B cell (primary cell): ENCODE results near the gene CEP112. TPM values are rescaled to one million over a fixed set of nuclear protein-coding genes. Genes with fewer than 3 reads are reported as not detected.

Source experiments
- ATAC-seq: fragments of 200-7000 bp; cut with Tn5 transposase; one replicate; pipeline ENCODE4 v1.10.0; 2021; ENCODE audit warnings: low read depth, mild to moderate bottlenecking, moderate number of reproducible peaks, moderate library complexity
- CTCF ChIA-PET: fragments of 350-600 bp; sonication (Branson Sonifier 250); formaldehyde crosslinking; loops from one replicate; lab custom pipeline; 2021; ENCODE audit warnings: antibody characterized with exemption, inconsistent platforms; lab: Charles Lee
- POLR2A ChIA-PET: fragments of 350-600 bp; sonication (Branson Sonifier 250); formaldehyde crosslinking; loops from one replicate; lab custom pipeline; 2021; ENCODE audit warnings: antibody characterized with exemption; lab: Charles Lee
- DNase-seq: peaks from one replicate; pipeline ENCODE4 v3.0.0; 2013
- H2AFZ ChIP-seq: 2 replicates; pipeline ENCODE4 v1.6.1; 2012; ENCODE audit warnings: mild to moderate bottlenecking, low read depth, low read length; ENCODE audit not compliant: insufficient read depth, poor library complexity, severe bottlenecking
- H3K27ac ChIP-seq, 2 donors: 1 replicate in 1 of 2; 2 replicates in 1 of 2; pipeline ENCODE4 v1.5.1; 2012 to 2013; ENCODE audit warnings: low read length in 2 of 2, mild to moderate bottlenecking in 2 of 2, moderate library complexity in 1 of 2
- H3K27me3 ChIP-seq, 4 experiments: fragments of 200-600 bp in 1 of 4; sonication (generic) in 1 of 4; replicated peaks in 1 of 4; 1 replicate in 2 of 4; 2 replicates in 2 of 4; pipeline versions ENCODE4 v1.6.1 to v1.7.0; 2013 to 2016; ENCODE audit warnings: low read length in 3 of 4, mild to moderate bottlenecking in 2 of 4, mixed read lengths in 1 of 4, moderate library complexity in 1 of 4; ENCODE audit not compliant: insufficient read depth in 4 of 4, control insufficient read depth in 3 of 4; ENCODE audit errors: control extremely low read depth in 1 of 4
- H3K36me3 ChIP-seq, 2 experiments: replicated peaks in 1 of 2; 1 replicate in 1 of 2; 2 replicates in 1 of 2; pipeline versions ENCODE4 v1.6.1 to v1.7.1; 2013; ENCODE audit warnings: low read length in 1 of 2; ENCODE audit not compliant: insufficient read depth in 2 of 2, control insufficient read depth in 1 of 2; ENCODE audit errors: control extremely low read depth in 1 of 2, extremely low read depth in 1 of 2
- H3K4me1 ChIP-seq, 2 donors: fragments of 200-600 bp in 1 of 2; sonication (generic) in 1 of 2; 1 replicate in 1 of 2; 2 replicates in 1 of 2; pipeline versions ENCODE4 v1.5.1 to v1.6.1; 2013 to 2017; ENCODE audit warnings: low read length in 2 of 2; ENCODE audit not compliant: control insufficient read depth in 2 of 2, insufficient read depth in 2 of 2
- H3K4me2 ChIP-seq: replicated peaks from 2 replicates; pipeline ENCODE3; 2012; ENCODE audit warnings: mild to moderate bottlenecking, low read depth, low read length; ENCODE audit not compliant: poor library complexity, severe bottlenecking
- H3K4me3 ChIP-seq, 5 experiments: fragments of 200-600 bp in 1 of 5; sonication (generic) in 1 of 5; 1 replicate in 3 of 5; 2 replicates in 2 of 5; pipeline versions ENCODE4 v1.5.1 to v1.7.0; 2011 to 2016; ENCODE audit warnings: low read length in 4 of 5, mild to moderate bottlenecking in 4 of 5, low read depth in 2 of 5, control low read depth in 1 of 5, moderate library complexity in 1 of 5; ENCODE audit not compliant: insufficient read depth in 1 of 5; ENCODE audit errors: control extremely low read depth in 1 of 5, extremely low read depth in 1 of 5
- H3K79me2 ChIP-seq: fragments of 200-600 bp; sonication (generic); one replicate; pipeline ENCODE4 v1.6.0; 2016; ENCODE audit warnings: low read length; ENCODE audit not compliant: control insufficient read depth, insufficient read depth
- H3K9ac ChIP-seq: fragments of 200-600 bp; sonication (generic); 2 replicates; pipeline ENCODE4 v1.6.1; 2017; ENCODE audit warnings: mild to moderate bottlenecking, low read length, moderate library complexity
- H3K9me3 ChIP-seq, 3 donors: one replicate each; pipeline versions ENCODE4 v1.6.1 to v1.7.1; 2013; ENCODE audit warnings: low read length in 2 of 3; ENCODE audit not compliant: control insufficient read depth in 2 of 3, insufficient read depth in 1 of 3; ENCODE audit errors: control extremely low read depth in 1 of 3
- H4K20me1 ChIP-seq: 2 replicates; pipeline ENCODE4 v1.6.0; 2012; ENCODE audit warnings: mild to moderate bottlenecking, low read length; ENCODE audit not compliant: insufficient read depth, control insufficient read depth, poor library complexity, severe bottlenecking
- H3K27ac Mint-ChIP-seq: one replicate; pipeline ENCODE4 v1.8.0; 2021; ENCODE audit warnings: mixed read lengths
- H3K27me3 Mint-ChIP-seq: one replicate; pipeline ENCODE4 v1.8.0; 2021; ENCODE audit warnings: mixed read lengths
- H3K4me1 Mint-ChIP-seq: one replicate; pipeline ENCODE4 v1.8.0; 2021; ENCODE audit warnings: mixed read lengths
- H3K4me3 Mint-ChIP-seq: one replicate; pipeline ENCODE4 v1.8.0; 2021; ENCODE audit warnings: mixed read lengths
- H3K9me3 Mint-ChIP-seq: one replicate; pipeline ENCODE4 v1.8.0; 2022; ENCODE audit warnings: mixed read lengths; ENCODE audit not compliant: insufficient read depth
- EZH2 ChIP-seq: IDR thresholded peaks from 2 replicates; pipeline ENCODE4 v1.6.1; 2012; ENCODE audit warnings: borderline replicate concordance, low read depth, mild to moderate bottlenecking, moderate library complexity, low read length; ENCODE audit not compliant: insufficient read depth, poor library complexity, severe bottlenecking
- WGBS: methylation state at CpG from one replicate; pipeline ENCODE4 v1.1.5; 2013; ENCODE audit warnings: missing lambda C conversion rate; ENCODE audit not compliant: insufficient coverage; 5-methylcytosine and 5-hydroxymethylcytosine counted together
- intact Hi-C: fragments of 100-400 bp; cut with micrococcal nuclease; formaldehyde crosslinking; loops from one replicate; pipeline ENCODE4 v1.10.0; 2022
- polyA plus RNA-seq: library from polyadenylated mRNA; depleted of rRNA; stranded (reverse); fragments of >200 nt; gene quantifications from 2 replicates; pipeline ENCODE4 v1.2.3, GENCODE V29; 2012
- total RNA-seq, 2 donors: library from RNA; stranded (reverse); fragments of 120-200 nt in 1 of 2; gene quantifications; 1 replicate in 1 of 2; 2 replicates in 1 of 2; pipeline versions ENCODE4 v1.2.3 to v1.2.4, GENCODE V29; 2013 to 2022
- TF ChIP-seq, protein P1 (sequence below): fragments of 200-600 bp; IDR thresholded peaks from one replicate; pipeline ENCODE4 v1.8.0; 2022; ENCODE audit warnings: antibody characterized with exemption, mild to moderate bottlenecking

CEP112 gene
- total and polyA plus RNA-seq, 2 donors (not counting 1 experiment from before 2014, with no cell fraction given) = 0.57 to 4.6 TPM

DNA sequence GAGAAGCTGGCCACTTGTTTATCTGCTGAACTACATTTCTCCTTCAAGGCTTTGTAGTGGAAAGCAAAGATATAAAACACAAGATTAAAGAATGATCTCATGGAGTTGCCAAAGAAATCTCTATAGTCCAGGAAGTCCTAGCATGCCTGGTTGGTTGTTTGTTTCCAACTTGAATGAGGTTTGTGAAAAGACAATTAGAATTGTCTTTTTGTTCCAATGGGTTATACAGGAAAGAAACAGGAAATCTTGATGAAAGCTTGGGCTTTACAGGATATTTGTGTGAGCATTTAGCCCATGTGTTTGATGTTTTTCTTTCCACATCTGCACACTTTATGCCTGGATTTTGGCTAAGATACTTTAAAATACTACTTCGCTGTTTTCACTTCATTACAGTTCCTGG, 273.4 kb downstream of the CEP112 start:
- DNase-seq (no peak), ATAC-seq (no peak)
- POLR2A ChIA-PET = no interaction called here
- CTCF ChIA-PET = no interaction called here
- no peak overlapping the region for H3K4me2 ChIP-seq
- Mint-ChIP-seq H3K9me3 (peaks cover 9% of the 10 kb centered on the region), H3K27me3 (no peaks in the 10 kb centered on the region), H3K4me1 (peaks cover 16% of the 10 kb centered on the region), H3K4me3 (no peak overlapping the region), H3K27ac (no peak overlapping the region)
- H3K9me3 ChIP-seq = peaks cover 0 to 6% (median 0%) of the 10 kb centered on the region in 3 donors
- intact Hi-C loops = no loop called here
- WGBS = 100% methylated on average over 1 of the region's 1 CpG
- H3K9ac ChIP-seq = no peak overlapping the region
- no peak overlapping the region for H3K4me3 ChIP-seq
- H3K79me2 ChIP-seq = no peaks in the 10 kb centered on the region
- no peaks in the 10 kb centered on the region for H4K20me1 ChIP-seq
- H3K27me3 ChIP-seq = no peaks in the 10 kb centered on the region
- H3K27ac ChIP-seq = no peak overlapping the region
- H2AFZ ChIP-seq = no peak overlapping the region
- H3K4me1 ChIP-seq = peaks cover 8 to 11% of the 10 kb centered on the region in 2 donors
- TF ChIP-seq EZH2 = no peak
- TF ChIP-seq, protein P1, sequence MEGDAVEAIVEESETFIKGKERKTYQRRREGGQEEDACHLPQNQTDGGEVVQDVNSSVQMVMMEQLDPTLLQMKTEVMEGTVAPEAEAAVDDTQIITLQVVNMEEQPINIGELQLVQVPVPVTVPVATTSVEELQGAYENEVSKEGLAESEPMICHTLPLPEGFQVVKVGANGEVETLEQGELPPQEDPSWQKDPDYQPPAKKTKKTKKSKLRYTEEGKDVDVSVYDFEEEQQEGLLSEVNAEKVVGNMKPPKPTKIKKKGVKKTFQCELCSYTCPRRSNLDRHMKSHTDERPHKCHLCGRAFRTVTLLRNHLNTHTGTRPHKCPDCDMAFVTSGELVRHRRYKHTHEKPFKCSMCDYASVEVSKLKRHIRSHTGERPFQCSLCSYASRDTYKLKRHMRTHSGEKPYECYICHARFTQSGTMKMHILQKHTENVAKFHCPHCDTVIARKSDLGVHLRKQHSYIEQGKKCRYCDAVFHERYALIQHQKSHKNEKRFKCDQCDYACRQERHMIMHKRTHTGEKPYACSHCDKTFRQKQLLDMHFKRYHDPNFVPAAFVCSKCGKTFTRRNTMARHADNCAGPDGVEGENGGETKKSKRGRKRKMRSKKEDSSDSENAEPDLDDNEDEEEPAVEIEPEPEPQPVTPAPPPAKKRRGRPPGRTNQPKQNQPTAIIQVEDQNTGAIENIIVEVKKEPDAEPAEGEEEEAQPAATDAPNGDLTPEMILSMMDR = no peak
- no peaks in the 10 kb centered on the region for H3K36me3 ChIP-seq

DNA sequence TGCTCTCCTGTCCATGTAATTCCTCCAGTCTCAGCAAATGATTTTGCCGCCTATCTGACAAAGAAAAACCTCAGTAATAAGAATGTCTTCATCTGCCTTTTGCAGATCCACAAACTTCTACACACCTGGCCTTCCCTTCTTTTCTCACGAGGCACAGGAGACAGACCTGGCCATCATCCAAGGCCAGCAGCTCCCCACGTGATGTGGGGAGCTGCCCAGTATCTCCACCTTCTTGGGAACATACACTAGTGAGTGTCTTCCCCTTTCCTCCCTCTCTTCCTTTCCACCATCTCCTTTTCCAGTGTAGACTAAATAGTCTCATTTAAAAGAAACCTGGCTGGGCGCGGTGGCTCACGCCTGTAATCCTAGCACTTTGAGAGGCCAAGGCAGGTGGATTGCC, 274.4 kb downstream of the CEP112 start:
- H3K4me3 Mint-ChIP-seq = no peak overlapping the region
- Histone ChIP-seq H3K9ac (no peak overlapping the region), H3K4me1 (peaks cover 8 to 11% of the 10 kb centered on the region in 2 donors), H3K4me3 (no peak overlapping the region), H2AFZ (no peak overlapping the region), H3K27ac (no peak overlapping the region), H3K36me3 (no peaks in the 10 kb centered on the region), H3K4me2 (no peak overlapping the region), H3K27me3 (no peaks in the 10 kb centered on the region), H3K9me3 (peaks cover 0 to 6% (median 0%) of the 10 kb centered on the region in 3 donors), H3K79me2 (no peaks in the 10 kb centered on the region), H4K20me1 (no peaks in the 10 kb centered on the region)
- DNase-seq (no peak), ATAC-seq (no peak)
- CTCF ChIA-PET = no interaction called here
- 98% methylated on average over 3 of the region's 6 CpGs for WGBS
- no peaks in the 10 kb centered on the region for H3K27me3 Mint-ChIP-seq
- TF ChIP-seq, protein P1 = no peak
- no peak for TF ChIP-seq EZH2
- H3K4me1 Mint-ChIP-seq = peaks cover 16% of the 10 kb centered on the region
- POLR2A ChIA-PET = no interaction called here
- H3K9me3 Mint-ChIP-seq = peaks cover 9% of the 10 kb centered on the region
- H3K27ac Mint-ChIP-seq = no peak overlapping the region
- intact Hi-C loops = no loop called here
